ENCODE data around the gene HLTF.

HLTF gene

GRCh38 chr3:149087208-149087607, 875 bp upstream of the HLTF start:
- Histone ChIP-seq H3K4me1 (ENCODE audit: insufficient read depth, insufficient read length) (no peaks in the 10 kb centered on the region), H3K4me3 (ENCODE audit: insufficient read length, low read depth) (no peak overlapping the region), H3K27me3 (ENCODE audit: insufficient read depth, insufficient read length) (peaks cover 6% of the 10 kb centered on the region), H3K9ac (ENCODE audit: insufficient read length, low read depth) (no peak overlapping the region), H3K36me3 (ENCODE audit: insufficient read depth, insufficient read length, low read length) (peaks cover 24% of the 10 kb centered on the region), H3K9me3 (ENCODE audit: insufficient read depth, low read length) (peaks cover 18% of the 10 kb centered on the region; the same call in 1 of the 2 replicates)
- no peak for DNase-seq (ENCODE audit: low read depth, low spot score)
- TF ChIP-seq YY1 (IDR thresholded peaks at IDR 0.05; ENCODE audit: insufficient read depth, insufficient read length) (no peak), ZNF274 (IDR thresholded peaks at IDR 0.05; ENCODE audit: low read depth, low read length) (no peak), SUZ12 (IDR thresholded peaks at IDR 0.05; ENCODE audit: extremely low read depth, insufficient read depth, insufficient read length) (no peak)

GRCh38 chr3:149085828-149086231, 503 bp downstream of the HLTF start:
- H3K9me3 ChIP-seq (ENCODE audit: insufficient read depth, low read length) = peaks cover 18% of the 10 kb centered on the region; the same call in 1 of the 2 replicates
- DNase-seq (ENCODE audit: low read depth, low spot score) = peak; percentile 71
- peaks cover 6% of the 10 kb centered on the region for H3K27me3 ChIP-seq (ENCODE audit: insufficient read depth, insufficient read length)
- H3K9ac ChIP-seq (ENCODE audit: insufficient read length, low read depth) = peak overlapping the region; percentile 73
- peaks cover 25% of the 10 kb centered on the region for H3K36me3 ChIP-seq (ENCODE audit: insufficient read depth, insufficient read length, low read length)
- TF ChIP-seq SUZ12 (IDR thresholded peaks at IDR 0.05; ENCODE audit: extremely low read depth, insufficient read depth, insufficient read length) (no peak), ZNF274 (IDR thresholded peaks at IDR 0.05; ENCODE audit: low read depth, low read length) (no peak), YY1 (IDR thresholded peaks at IDR 0.05; ENCODE audit: insufficient read depth, insufficient read length) (no peak)
- H3K4me3 ChIP-seq (ENCODE audit: insufficient read length, low read depth) = peak overlapping the region; percentile 67
- H3K4me1 ChIP-seq (ENCODE audit: insufficient read depth, insufficient read length) = no peaks in the 10 kb centered on the region

GRCh38 chr3:149081772-149082171, 4.6 kb downstream of the HLTF start:
- Histone ChIP-seq H3K4me1 (ENCODE audit: insufficient read depth, insufficient read length) (no peaks in the 10 kb centered on the region), H3K36me3 (ENCODE audit: insufficient read depth, insufficient read length, low read length) (peaks cover 35% of the 10 kb centered on the region), H3K4me3 (ENCODE audit: insufficient read length, low read depth) (no peak overlapping the region), H3K9me3 (ENCODE audit: insufficient read depth, low read length) (peaks cover 3% of the 10 kb centered on the region; the same call in 1 of the 2 replicates), H3K9ac (ENCODE audit: insufficient read length, low read depth) (no peak overlapping the region), H3K27me3 (ENCODE audit: insufficient read depth, insufficient read length) (peaks cover under 1% of the 10 kb centered on the region)
- DNase-seq (ENCODE audit: low read depth, low spot score) = no peak
- TF ChIP-seq YY1 (IDR thresholded peaks at IDR 0.05; ENCODE audit: insufficient read depth, insufficient read length) (no peak), SUZ12 (IDR thresholded peaks at IDR 0.05; ENCODE audit: extremely low read depth, insufficient read depth, insufficient read length) (no peak), ZNF274 (IDR thresholded peaks at IDR 0.05; ENCODE audit: low read depth, low read length) (no peak)

- Histone ChIP-seq H3K4me3 (ENCODE audit: insufficient read length, low read depth) (no peak overlapping the region), H3K4me1 (ENCODE audit: insufficient read depth, insufficient read length) (no peaks in the 10 kb centered on the region), H3K36me3 (ENCODE audit: insufficient read depth, insufficient read length, low read length) (peaks cover 40% of the 10 kb centered on the region), H3K27me3 (ENCODE audit: insufficient read depth, insufficient read length) (no peaks in the 10 kb centered on the region), H3K9me3 (ENCODE audit: insufficient read depth, low read length) (no peaks in the 10 kb centered on the region), H3K9ac (ENCODE audit: insufficient read length, low read depth) (no peak overlapping the region)
- DNase-seq (ENCODE audit: low read depth, low spot score) = no peak
- TF ChIP-seq ZNF274 (IDR thresholded peaks at IDR 0.05; ENCODE audit: low read depth, low read length) = no peak
- TF ChIP-seq SUZ12 (IDR thresholded peaks at IDR 0.05; ENCODE audit: extremely low read depth, insufficient read depth, insufficient read length) = no peak
- no peak for TF ChIP-seq YY1 (IDR thresholded peaks at IDR 0.05; ENCODE audit: insufficient read depth, insufficient read length)
Observed at GRCh38 chr3:149080699-149081091, 5.6 kb downstream of the HLTF start.

GRCh38 chr3:149080011-149080698, 6.2 kb downstream of the HLTF start:
- no peak for DNase-seq (ENCODE audit: low read depth, low spot score)
- Histone ChIP-seq H3K4me3 (ENCODE audit: insufficient read length, low read depth) (no peak overlapping the region), H3K4me1 (ENCODE audit: insufficient read depth, insufficient read length) (no peaks in the 10 kb centered on the region), H3K27me3 (ENCODE audit: insufficient read depth, insufficient read length) (no peaks in the 10 kb centered on the region), H3K9ac (ENCODE audit: insufficient read length, low read depth) (no peak overlapping the region), H3K9me3 (ENCODE audit: insufficient read depth, low read length) (no peaks in the 10 kb centered on the region), H3K36me3 (ENCODE audit: insufficient read depth, insufficient read length, low read length) (peaks cover 44% of the 10 kb centered on the region)
- TF ChIP-seq YY1 (IDR thresholded peaks at IDR 0.05; ENCODE audit: insufficient read depth, insufficient read length) = no peak
- no peak for TF ChIP-seq ZNF274 (IDR thresholded peaks at IDR 0.05; ENCODE audit: low read depth, low read length)
- TF ChIP-seq SUZ12 (IDR thresholded peaks at IDR 0.05; ENCODE audit: extremely low read depth, insufficient read depth, insufficient read length) = no peak

GRCh38 chr3:149077628-149078027, 8.7 kb downstream of the HLTF start:
- TF ChIP-seq SUZ12 (IDR thresholded peaks at IDR 0.05; ENCODE audit: extremely low read depth, insufficient read depth, insufficient read length) (no peak), YY1 (IDR thresholded peaks at IDR 0.05; ENCODE audit: insufficient read depth, insufficient read length) (no peak)
- H3K27me3 ChIP-seq (ENCODE audit: insufficient read depth, insufficient read length) = no peaks in the 10 kb centered on the region
- peaks cover 48% of the 10 kb centered on the region for H3K36me3 ChIP-seq (ENCODE audit: insufficient read depth, insufficient read length, low read length)
- H3K4me3 ChIP-seq (ENCODE audit: insufficient read length, low read depth) = no peak overlapping the region
- no peak overlapping the region for H3K9ac ChIP-seq (ENCODE audit: insufficient read length, low read depth)
- no peak for DNase-seq (ENCODE audit: low read depth, low spot score)
- no peaks in the 10 kb centered on the region for H3K9me3 ChIP-seq (ENCODE audit: insufficient read depth, low read length)
- no peaks in the 10 kb centered on the region for H3K4me1 ChIP-seq (ENCODE audit: insufficient read depth, insufficient read length)

- no peaks in the 10 kb centered on the region for H3K4me1 ChIP-seq (ENCODE audit: insufficient read depth, insufficient read length)
- H3K36me3 ChIP-seq (ENCODE audit: insufficient read depth, insufficient read length, low read length) = peaks cover 89% of the 10 kb centered on the region
- TF ChIP-seq YY1 (IDR thresholded peaks at IDR 0.05; ENCODE audit: insufficient read depth, insufficient read length) (no peak), ZNF274 (IDR thresholded peaks at IDR 0.05; ENCODE audit: low read depth, low read length) (no peak)
- no peak for DNase-seq (ENCODE audit: low read depth, low spot score)
- H3K27me3 ChIP-seq (ENCODE audit: insufficient read depth, insufficient read length) = no peaks in the 10 kb centered on the region
- H3K9me3 ChIP-seq (ENCODE audit: insufficient read depth, low read length) = no peaks in the 10 kb centered on the region
- no peak overlapping the region for H3K9ac ChIP-seq (ENCODE audit: insufficient read length, low read depth)
- H3K4me3 ChIP-seq (ENCODE audit: insufficient read length, low read depth) = no peak overlapping the region
Observed at GRCh38 chr3:149067883-149068282, 18.4 kb downstream of the HLTF start.
